ENCODE results near the gene GALNT9.

GALNT9 gene

DNA sequence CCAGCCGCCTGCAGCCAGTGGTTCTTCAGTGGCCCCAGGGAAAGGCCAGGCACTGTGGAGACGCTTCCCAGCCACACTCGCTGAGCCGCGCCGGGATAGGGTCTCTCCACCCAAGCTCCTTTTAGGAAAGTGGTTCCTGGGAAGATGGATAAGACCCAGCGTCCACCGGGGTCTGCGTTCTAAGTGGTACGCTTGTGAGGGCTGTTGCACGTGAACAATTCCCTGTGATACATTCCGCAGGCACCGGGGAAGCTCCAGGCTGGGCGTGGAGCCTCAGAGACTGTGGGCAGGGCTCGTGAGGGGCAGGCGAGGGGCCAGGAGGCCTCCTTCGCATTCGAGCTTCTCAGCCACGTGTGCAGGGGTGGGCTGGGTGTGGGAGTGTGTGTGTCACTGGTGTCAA is 48.4 kb downstream of the GALNT9 start:
- no peak overlapping the region for H3K4me3 ChIP-seq (ENCODE audit: low read depth, low read length)
- TF ChIP-seq, protein P1, sequence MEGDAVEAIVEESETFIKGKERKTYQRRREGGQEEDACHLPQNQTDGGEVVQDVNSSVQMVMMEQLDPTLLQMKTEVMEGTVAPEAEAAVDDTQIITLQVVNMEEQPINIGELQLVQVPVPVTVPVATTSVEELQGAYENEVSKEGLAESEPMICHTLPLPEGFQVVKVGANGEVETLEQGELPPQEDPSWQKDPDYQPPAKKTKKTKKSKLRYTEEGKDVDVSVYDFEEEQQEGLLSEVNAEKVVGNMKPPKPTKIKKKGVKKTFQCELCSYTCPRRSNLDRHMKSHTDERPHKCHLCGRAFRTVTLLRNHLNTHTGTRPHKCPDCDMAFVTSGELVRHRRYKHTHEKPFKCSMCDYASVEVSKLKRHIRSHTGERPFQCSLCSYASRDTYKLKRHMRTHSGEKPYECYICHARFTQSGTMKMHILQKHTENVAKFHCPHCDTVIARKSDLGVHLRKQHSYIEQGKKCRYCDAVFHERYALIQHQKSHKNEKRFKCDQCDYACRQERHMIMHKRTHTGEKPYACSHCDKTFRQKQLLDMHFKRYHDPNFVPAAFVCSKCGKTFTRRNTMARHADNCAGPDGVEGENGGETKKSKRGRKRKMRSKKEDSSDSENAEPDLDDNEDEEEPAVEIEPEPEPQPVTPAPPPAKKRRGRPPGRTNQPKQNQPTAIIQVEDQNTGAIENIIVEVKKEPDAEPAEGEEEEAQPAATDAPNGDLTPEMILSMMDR (IDR thresholded peaks at IDR 0.05; ENCODE audit: low read depth, low read length) = no peak

DNA sequence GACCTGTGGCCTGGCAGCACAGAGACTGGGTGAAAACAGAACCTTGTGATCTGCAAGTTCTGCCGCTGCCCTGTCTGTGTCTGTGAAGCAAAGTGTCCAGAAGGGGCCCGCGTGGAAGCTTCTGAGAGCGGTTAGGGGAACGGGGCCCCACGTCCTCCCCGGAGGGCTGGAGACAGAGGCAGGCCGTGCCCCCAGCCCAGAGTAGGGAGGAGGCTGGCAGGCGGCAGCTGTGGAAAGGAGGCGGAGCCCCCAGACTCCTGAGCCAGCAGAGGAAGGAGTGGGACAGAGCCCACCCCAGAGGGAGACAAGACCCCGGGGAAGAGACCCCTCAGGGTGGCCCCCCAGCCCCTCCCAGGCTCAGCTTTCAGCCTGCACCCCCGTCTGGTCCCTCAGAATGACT is 49.0 kb downstream of the GALNT9 start:
- TF ChIP-seq, protein P1 (IDR thresholded peaks at IDR 0.05; ENCODE audit: low read depth, low read length) = no peak
- H3K4me3 ChIP-seq (ENCODE audit: low read depth, low read length) = no peak overlapping the region

DNA sequence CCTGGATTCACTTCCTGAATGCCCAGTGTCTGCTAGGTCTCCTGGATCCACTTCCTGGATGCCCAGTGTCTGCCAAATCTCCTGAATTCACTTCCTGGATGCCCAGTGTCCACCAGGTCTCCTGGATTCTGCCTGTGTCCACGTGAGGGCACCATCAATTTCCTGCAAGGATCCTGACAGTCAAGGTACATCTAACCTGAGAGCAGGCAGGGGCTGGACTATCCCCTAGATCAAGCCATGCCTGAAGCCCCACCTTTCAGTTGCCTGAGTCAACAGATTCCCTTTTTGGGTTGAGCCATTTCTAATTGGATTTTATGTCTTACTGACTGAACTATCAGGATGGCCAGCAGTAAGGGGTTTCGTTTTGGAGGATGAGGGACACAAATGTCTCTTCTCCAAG is 49.5 kb downstream of the GALNT9 start:
- TF ChIP-seq, protein P1 (IDR thresholded peaks at IDR 0.05; ENCODE audit: low read depth, low read length) = no peak

DNA sequence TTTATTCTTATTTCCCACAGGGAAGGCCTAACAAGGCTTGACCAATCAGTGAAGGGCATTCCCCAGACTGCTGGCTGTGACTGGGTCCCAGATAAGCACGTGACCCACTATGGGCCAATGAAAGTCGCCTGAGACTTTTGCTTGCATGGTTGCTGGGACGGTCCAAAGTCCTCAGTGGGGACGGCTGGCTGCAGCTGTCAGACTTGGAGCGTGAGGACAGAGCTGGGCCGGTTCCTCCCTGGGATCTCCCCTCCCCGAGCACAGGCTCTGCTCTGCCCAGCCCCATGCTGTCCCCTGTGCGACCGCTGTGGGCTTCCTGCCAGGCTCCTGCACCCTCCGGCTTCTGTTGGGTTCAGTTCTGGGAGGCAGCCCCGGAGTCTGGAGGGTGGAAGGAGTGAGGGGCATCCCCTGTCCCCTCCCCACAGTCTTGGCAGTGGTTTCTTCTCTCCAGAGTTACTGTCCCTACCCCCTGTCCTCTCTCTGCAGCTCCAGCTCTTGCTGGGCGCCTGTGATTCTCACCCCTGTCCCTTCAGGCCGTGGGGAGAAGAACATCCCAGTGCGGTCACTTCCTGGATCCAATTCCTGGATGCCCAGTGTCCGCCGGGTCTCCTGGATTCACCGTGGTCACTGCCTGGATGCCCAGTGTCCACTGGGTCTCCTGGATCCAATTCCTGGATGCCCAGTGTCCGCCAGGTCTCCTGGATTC is 50.1 kb downstream of the GALNT9 start:
- H3K4me3 ChIP-seq (ENCODE audit: low read depth, low read length) = no peak overlapping the region
- TF ChIP-seq, protein P1 (IDR thresholded peaks at IDR 0.05; ENCODE audit: low read depth, low read length) = no peak

More for the DNA sequence above, 49.5 kb downstream of the GALNT9 start:
- no peak overlapping the region for H3K4me3 ChIP-seq (ENCODE audit: low read depth, low read length)

DNA sequence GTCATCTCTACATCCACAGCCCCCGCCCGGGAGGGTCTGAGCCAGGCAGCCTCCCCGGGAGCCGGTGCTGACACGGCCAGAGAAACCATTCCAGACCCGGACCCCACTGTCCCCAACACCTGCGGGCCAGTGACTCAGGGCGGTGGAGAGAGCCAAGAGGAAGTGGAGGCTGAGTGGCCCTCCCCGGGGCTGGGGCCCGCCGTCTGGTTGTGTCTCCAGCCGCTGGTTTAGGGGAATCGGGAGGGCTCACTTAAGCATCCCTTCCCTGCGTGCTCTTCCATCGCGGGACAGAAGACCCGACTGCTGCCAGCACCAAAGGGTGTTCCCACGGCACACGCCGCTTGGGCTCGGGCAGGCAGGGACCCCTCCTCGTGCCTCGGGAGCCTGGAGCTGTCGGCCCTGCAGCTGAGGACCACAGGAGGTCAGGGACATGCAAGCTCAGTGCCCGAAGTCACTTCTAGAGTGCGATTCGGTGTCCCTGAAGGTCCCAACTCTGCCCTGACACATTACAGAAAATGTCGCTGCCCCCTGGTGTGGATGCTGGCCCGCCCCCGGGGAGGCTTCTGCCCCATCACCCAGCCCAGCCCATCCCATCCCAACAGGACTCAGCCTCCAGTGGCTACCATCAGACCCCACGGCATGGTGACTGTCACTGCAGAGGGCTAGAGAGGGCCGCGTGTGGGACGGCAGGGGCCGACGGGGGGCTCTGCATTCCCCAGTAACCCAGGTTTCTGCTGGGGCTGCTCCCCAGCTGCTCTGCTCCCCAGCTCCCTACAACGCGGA is 50.8 kb downstream of the GALNT9 start:
- no peak overlapping the region for H3K4me3 ChIP-seq (ENCODE audit: low read depth, low read length)
- TF ChIP-seq, protein P1 (IDR thresholded peaks at IDR 0.05; ENCODE audit: low read depth, low read length) = no peak

DNA sequence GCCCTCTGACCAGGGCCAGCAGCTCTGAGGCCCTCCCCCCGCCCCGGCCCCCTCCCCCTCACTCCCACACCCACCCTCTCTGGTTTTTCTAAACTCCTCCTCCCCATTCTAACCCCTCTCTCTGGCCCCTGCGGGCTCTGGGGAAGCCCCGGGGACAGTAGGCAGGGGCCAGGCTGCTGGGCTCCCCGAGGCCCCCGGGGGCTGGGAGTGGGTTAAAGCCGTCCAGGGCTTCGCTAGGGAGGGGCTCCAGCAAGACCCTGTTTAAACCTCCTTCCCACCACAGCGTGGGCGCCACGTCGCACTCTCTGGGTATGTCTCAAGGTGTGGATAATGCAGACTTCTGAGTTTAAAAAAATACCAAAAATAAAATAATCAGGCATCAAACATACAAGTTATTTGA is 51.4 kb downstream of the GALNT9 start:
- TF ChIP-seq, protein P1 (IDR thresholded peaks at IDR 0.05; ENCODE audit: low read depth, low read length) = no peak

DNA sequence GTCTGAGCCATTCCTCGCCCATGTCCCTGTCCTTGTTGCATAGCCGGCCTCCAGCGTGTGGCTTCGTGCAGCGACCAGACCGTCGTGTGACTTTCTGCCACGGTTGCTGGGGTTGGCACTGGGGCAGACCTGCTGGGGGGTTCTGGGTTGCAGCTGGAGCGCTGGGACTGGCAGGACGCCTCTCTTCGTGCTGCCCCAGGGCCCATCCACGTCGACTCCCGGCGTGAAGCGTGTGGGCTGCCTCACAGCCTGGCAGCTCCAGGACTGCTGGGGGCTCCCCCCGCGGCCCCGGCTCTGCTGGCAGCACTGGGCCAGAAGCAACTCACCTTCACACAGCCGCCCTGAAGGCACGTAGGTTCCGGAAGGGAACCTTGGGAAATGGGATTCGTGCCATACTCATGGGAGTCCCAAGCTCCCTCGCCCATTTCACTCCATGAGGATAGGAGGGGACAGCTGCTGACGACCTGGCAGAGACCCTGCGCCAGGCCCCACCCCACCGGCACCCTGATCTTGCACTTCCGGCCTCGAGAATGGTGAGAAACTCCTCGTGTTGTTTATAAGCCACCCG is 51.9 kb downstream of the GALNT9 start:
- TF ChIP-seq, protein P1 (IDR thresholded peaks at IDR 0.05; ENCODE audit: low read depth, low read length) = no peak
- no peak overlapping the region for H3K4me3 ChIP-seq (ENCODE audit: low read depth, low read length)

More for the DNA sequence above, 51.4 kb downstream of the GALNT9 start:
- no peak overlapping the region for H3K4me3 ChIP-seq (ENCODE audit: low read depth, low read length)
